Parathyroid adenoma (tissue), 2 donors: Measurements from ENCODE around the gene TOMM7.

Source experiments
- H2AFZ ChIP-seq: fragments of 300-600 bp; sonication (generic); one replicate; pipeline ENCODE4 v1.7.0; 2017; ENCODE audit warnings: antibody characterized with exemption, mild to moderate bottlenecking
- H3K27ac ChIP-seq: fragments of 300-600 bp; sonication (generic); one replicate; pipeline ENCODE4 v1.7.0; 2017
- H3K27me3 ChIP-seq: fragments of 300-600 bp; sonication (generic); one replicate; pipeline ENCODE4 v1.7.0; 2017; ENCODE audit warnings: low read length; ENCODE audit not compliant: control insufficient read depth, insufficient read depth
- H3K36me3 ChIP-seq: fragments of 300-600 bp; sonication (generic); one replicate; pipeline ENCODE4 v1.7.0; 2017; ENCODE audit warnings: low read length; ENCODE audit not compliant: control insufficient read depth, insufficient read depth
- H3K4me1 ChIP-seq: fragments of 300-600 bp; sonication (generic); one replicate; pipeline ENCODE4 v1.7.0; 2017; ENCODE audit warnings: control low read depth
- H3K4me2 ChIP-seq: fragments of 300-600 bp; sonication (generic); one replicate; pipeline ENCODE4 v1.7.0; 2017; ENCODE audit warnings: low read length
- H3K4me3 ChIP-seq: fragments of 300-600 bp; sonication (generic); one replicate; pipeline ENCODE4 v1.7.0; 2017; ENCODE audit warnings: low read depth, low read length
- H3K79me2 ChIP-seq: fragments of 300-600 bp; sonication (generic); one replicate; pipeline ENCODE4 v1.7.0; 2017; ENCODE audit warnings: control low read depth
- H3K9ac ChIP-seq: fragments of 300-600 bp; sonication (generic); one replicate; pipeline ENCODE4 v1.7.0; 2017; ENCODE audit warnings: mild to moderate bottlenecking
- H3K9me3 ChIP-seq: fragments of 300-600 bp; sonication (generic); one replicate; pipeline ENCODE4 v1.7.0; 2017; ENCODE audit warnings: low read length; ENCODE audit not compliant: control insufficient read depth
- TF ChIP-seq, protein P1 (sequence below): fragments of 300-600 bp; sonication (generic); IDR thresholded peaks from one replicate; pipeline ENCODE4 v1.7.0; 2017; ENCODE audit warnings: antibody characterized with exemption, mild to moderate bottlenecking
- donor health status: primary hyperparathyroidism.

TOMM7 gene

DNA sequence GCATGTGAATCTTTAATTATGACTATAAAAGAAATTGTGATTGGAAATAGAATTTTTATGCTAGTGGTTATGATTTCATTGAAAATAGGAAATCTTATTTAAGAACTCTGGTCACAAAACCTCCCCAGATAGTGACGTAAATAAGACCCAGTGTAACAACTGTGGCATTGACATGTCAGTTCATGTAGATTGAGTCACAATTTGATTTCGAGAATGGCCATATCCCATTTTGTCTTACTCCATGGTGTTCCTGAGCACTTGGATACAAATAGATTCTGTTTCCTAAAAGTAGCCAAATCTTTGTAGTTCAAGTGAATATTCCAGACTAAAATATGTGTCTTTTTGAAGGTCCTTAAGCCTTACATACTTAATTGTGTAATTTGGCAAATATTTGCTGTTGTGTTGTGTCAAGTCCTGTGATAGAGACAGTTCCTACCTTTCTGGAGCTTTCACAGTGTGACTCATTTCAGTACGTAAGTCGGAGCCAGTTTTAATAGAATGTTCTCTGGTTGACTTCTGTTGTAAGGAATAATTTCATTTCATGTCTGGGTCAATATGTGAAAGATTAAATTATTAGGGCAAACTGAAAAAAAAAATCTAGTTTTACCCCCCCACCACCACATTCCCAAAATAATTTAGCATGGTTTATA is 37.1 kb upstream of the TOMM7 start:
- Histone ChIP-seq H3K27me3 (no peaks in the 10 kb centered on the region), H3K4me3 (no peak overlapping the region), H3K9ac (no peak overlapping the region), H3K36me3 (no peaks in the 10 kb centered on the region), H3K27ac (no peak overlapping the region), H2AFZ (no peak overlapping the region), H3K9me3 (no peaks in the 10 kb centered on the region), H3K4me2 (no peak overlapping the region), H3K79me2 (no peaks in the 10 kb centered on the region), H3K4me1 (no peaks in the 10 kb centered on the region)
- TF ChIP-seq, protein P1, sequence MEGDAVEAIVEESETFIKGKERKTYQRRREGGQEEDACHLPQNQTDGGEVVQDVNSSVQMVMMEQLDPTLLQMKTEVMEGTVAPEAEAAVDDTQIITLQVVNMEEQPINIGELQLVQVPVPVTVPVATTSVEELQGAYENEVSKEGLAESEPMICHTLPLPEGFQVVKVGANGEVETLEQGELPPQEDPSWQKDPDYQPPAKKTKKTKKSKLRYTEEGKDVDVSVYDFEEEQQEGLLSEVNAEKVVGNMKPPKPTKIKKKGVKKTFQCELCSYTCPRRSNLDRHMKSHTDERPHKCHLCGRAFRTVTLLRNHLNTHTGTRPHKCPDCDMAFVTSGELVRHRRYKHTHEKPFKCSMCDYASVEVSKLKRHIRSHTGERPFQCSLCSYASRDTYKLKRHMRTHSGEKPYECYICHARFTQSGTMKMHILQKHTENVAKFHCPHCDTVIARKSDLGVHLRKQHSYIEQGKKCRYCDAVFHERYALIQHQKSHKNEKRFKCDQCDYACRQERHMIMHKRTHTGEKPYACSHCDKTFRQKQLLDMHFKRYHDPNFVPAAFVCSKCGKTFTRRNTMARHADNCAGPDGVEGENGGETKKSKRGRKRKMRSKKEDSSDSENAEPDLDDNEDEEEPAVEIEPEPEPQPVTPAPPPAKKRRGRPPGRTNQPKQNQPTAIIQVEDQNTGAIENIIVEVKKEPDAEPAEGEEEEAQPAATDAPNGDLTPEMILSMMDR = no peak

DNA sequence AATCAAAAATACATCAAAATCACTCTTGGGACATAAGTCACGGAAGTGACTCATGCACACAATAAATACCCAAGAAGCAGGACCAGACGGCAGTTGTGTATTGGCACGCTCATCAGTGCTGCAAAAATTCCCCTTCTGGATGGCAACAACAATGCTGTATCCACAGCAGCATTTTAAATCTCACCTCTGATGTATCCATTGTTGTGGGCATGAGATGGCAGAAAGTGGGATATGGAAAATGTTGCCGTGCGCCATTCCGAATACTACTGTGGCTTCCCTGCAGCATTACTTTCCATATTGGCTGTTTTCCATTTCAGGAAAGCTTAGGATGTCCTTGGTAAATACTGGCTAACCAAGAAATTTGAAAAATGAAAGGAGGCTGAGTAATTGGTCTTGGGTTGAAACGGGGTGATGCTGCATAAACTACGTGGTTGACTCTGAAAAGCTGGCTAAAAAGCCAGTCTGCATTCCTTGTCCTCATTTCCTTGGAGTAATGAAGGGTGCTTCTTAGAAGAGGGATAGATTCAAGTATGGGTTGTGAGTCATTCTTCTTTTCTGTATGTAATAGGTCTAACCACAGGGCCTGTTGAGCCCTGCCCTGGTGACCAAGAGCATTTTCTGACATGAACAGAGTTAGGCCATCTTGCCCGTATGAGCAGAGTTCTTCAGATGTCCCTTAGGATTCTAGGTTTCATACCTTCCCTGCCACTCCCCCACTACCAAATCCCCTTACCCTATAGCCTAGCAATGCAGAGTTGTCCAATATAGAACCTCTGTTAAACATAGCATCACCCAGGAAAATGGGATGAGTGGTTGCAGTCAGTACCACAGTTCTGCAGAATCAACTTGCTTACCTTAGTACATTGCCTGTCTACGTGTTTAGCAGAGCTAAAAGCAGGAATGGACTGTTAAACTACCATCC is 36.3 kb upstream of the TOMM7 start:
- H3K9me3 ChIP-seq = no peaks in the 10 kb centered on the region
- H3K36me3 ChIP-seq = no peaks in the 10 kb centered on the region
- H3K79me2 ChIP-seq = no peaks in the 10 kb centered on the region
- no peak overlapping the region for H3K27ac ChIP-seq
- no peak overlapping the region for H3K4me2 ChIP-seq
- no peak overlapping the region for H3K9ac ChIP-seq
- H3K4me1 ChIP-seq = no peaks in the 10 kb centered on the region
- H3K4me3 ChIP-seq = no peak overlapping the region
- H2AFZ ChIP-seq = no peak overlapping the region
- H3K27me3 ChIP-seq = no peaks in the 10 kb centered on the region
- TF ChIP-seq, protein P1 = no peak

DNA sequence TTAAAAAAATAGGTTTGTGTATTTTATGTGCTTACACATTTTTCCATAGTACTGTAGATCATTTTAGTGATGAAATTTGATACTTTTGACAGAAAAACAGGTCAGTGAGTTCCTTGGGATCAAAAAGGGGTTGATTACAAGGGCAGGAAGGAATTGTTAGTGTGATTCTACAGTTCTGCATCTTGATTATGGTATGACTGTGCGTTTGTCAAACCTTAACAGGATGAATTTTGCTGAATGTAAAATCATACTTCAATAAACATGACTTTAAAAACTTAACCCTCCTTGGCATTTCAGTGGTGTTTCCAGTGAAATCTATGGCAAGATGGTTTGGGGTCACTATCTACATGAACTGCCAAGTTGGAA is 35.6 kb upstream of the TOMM7 start:
- Histone ChIP-seq H3K36me3 (no peaks in the 10 kb centered on the region), H3K9ac (no peak overlapping the region), H3K4me1 (no peaks in the 10 kb centered on the region)

DNA sequence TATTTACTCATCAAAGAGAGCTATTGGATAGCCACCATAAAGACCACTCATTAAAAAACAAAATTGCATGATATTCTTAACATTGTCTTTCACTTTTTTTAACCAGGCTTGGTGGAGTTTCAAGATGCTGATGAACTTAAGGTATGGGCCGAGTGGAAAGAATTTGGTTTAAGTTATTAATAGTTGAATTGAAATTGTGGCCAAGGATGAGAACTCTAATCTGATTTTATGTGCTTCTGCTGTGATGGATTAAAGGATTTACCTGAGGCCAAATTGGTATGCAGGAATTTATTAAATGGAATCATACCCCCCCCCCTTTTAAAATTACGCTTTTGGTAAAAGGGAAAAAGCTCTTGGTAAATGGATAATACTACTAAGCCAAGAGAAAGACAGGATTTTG is 33.8 kb upstream of the TOMM7 start:
- no peak overlapping the region for H3K4me3 ChIP-seq
- no peak overlapping the region for H2AFZ ChIP-seq
- no peak overlapping the region for H3K4me2 ChIP-seq
- TF ChIP-seq, protein P1 = no peak
- H3K36me3 ChIP-seq = no peaks in the 10 kb centered on the region
- H3K27ac ChIP-seq = no peak overlapping the region
- no peak overlapping the region for H3K9ac ChIP-seq
- H3K9me3 ChIP-seq = no peaks in the 10 kb centered on the region
- H3K79me2 ChIP-seq = no peaks in the 10 kb centered on the region
- no peaks in the 10 kb centered on the region for H3K27me3 ChIP-seq
- H3K4me1 ChIP-seq = no peaks in the 10 kb centered on the region

More for the DNA sequence above, 35.6 kb upstream of the TOMM7 start:
- Histone ChIP-seq H3K27me3 (no peaks in the 10 kb centered on the region), H3K4me2 (no peak overlapping the region), H3K27ac (no peak overlapping the region), H2AFZ (no peak overlapping the region), H3K4me3 (no peak overlapping the region), H3K9me3 (no peaks in the 10 kb centered on the region), H3K79me2 (no peaks in the 10 kb centered on the region)
- TF ChIP-seq, protein P1 = no peak
